ENCODE measurements around the gene AGAP3. TPM values are rescaled to one million over a fixed set of nuclear protein-coding genes. Genes with fewer than 3 reads are reported as not detected.
"Not testable (repeated sequence)": the region's sequence is repeated elsewhere in the genome, so short reads cannot be mapped to it uniquely, and the experiment has no call there.

AGAP3 gene
- 70.7 and 99.7 TPM in 2 replicates for total RNA-seq

- no peak for DNase-seq (ENCODE audit: extremely low read depth, low read depth, low spot score)
Measured at GRCh38 chr7:151085691-151086620, at the start of gene AGAP3. TSS of gene AGAP3 (plus strand) at chr7:151086475. CDS start at chr7:151086742, 267 bp downstream.

DNA sequence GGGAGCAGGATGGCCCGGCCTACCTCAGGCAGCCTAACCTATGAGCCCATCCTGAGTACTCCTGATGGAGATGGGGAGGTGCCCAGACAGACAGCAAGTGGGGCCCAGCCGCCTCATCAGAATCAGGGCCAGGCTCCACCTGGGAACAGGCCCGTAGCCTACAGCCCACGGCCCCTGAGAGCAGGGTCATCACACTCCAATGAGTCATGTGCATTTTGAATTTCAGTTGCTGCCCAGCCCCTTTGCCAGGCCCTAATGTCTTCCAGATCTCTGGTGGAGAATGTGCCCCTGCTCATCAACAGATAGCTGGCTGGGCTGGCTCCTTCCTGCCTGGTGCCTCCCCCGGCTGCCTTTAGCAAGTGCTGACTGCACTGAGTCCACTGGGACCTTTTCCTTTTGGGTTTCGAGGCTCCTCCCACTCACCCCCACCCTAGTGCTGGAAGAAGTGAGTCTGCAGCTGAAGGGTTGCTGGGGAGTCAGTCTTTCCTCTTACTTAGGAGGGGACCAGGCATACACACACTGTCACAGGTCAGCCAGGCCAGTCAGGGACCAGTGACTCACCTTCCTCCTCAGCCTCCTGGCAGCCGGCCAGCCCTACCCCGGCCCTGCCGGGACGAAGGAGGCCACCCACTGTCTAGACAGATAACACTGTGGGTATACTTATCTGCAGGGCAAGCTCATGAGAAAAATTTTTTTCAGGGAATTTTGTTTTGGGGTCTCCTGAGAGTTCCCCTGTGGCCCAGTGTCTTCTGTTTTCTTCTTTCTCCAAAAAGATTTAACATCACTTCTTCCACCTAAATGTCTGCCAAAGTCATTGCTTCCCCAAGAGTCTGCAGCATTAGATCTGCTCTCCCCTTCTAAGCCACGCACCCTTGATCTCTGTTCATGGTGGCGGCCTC is 47.1 kb upstream of the AGAP3 start:
- DNase-seq (ENCODE audit: extremely low read depth, low read depth, low spot score), result no peak

- DNase-seq (ENCODE audit: extremely low read depth, low read depth, low spot score), result no peak
Measured at GRCh38 chr7:151039850-151040548, 46.3 kb upstream of the AGAP3 start.

DNA sequence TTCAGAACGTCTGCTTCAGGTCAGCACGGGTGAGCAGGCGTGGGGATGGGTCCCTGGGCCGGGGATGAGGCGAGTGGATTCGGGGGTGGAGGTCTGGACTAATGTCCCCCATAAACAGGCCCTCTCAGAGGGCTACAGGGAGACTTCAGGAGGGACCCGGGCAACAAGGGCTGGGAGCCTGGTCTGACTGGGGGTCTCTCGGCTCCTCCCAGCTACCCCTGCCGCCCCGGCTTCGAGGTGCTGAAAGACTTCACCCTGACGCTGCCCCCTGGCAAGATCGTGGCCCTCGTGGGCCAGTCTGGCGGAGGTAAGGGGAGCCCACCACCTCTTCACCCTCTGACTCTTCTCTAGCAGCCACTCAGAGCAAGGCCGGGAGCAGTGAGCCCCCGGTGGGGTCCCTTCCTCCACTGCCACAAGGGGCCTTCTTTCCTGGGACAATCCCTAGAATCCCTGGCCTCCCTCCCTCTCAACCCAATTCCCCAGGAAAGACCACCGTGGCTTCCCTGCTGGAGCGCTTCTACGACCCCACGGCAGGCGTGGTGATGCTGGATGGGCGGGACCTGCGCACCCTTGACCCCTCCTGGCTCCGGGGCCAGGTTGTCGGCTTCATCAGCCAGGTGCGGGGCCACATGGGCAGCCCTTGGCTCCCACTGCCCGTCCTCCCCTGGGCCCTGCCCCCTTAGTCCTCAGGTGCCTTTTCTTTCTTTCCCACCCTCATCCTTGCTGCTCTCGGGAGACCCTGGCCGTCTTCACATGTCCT is 45.5 kb upstream of the AGAP3 start:
- DNase-seq (ENCODE audit: extremely low read depth, low read depth, low spot score), result no peak

GRCh38 chr7:151043449-151043848 is 42.8 kb upstream of the AGAP3 start:
- not testable (repeated sequence) for DNase-seq (ENCODE audit: extremely low read depth, low read depth, low spot score)

DNA sequence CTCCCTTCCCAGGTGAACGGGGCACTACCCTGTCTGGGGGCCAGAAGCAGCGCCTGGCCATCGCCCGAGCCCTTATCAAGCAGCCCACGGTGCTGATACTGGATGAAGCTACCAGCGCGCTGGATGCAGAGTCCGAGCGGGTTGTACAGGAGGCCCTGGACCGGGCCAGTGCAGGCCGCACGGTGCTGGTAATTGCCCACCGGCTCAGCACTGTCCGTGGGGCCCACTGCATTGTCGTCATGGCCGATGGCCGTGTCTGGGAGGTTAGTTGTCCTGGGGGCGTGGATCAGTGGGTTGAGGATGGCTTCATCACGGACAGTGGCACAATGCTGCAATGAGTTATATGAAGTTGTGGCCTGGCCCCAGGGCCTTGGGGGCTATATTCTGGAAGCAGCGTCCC is 42.3 kb upstream of the AGAP3 start:
- no peak for DNase-seq (ENCODE audit: extremely low read depth, low read depth, low spot score)

- DNase-seq (ENCODE audit: extremely low read depth, low read depth, low spot score), result no peak
Measured at GRCh38 chr7:151045262-151045661, 41.0 kb upstream of the AGAP3 start.

DNA sequence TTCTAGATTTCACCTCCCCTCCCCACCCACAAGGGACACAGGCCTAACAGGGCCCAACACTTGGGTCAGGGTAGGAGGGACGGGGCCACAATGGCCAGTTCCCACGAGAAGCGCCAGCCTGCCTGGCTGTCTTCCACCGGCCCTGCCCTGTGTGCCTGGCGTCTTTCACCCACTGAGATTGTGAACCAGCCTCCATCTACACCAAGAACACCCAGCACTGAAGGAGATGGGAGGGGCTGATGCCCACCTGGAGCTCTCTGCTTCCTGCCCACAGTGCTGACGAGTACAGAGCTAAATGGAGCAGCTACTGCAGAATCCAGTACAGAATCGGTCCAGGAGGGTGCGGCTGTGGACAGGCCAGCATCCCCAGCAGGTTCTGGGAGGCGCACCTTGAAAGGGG is 40.3 kb upstream of the AGAP3 start:
- no peak for DNase-seq (ENCODE audit: extremely low read depth, low read depth, low spot score)

GRCh38 chr7:151046603-151047573 is 39.4 kb upstream of the AGAP3 start:
- DNase-seq (ENCODE audit: extremely low read depth, low read depth, low spot score), result no peak

GRCh38 chr7:151047976-151048815 is 38.1 kb upstream of the AGAP3 start, which contains the start of gene ASIC3:
TSS of gene ASIC3 (plus strand) at chr7:151048531. CDS start at chr7:151048886, 355 bp downstream.
- DNase-seq (ENCODE audit: extremely low read depth, low read depth, low spot score), result no peak

DNA sequence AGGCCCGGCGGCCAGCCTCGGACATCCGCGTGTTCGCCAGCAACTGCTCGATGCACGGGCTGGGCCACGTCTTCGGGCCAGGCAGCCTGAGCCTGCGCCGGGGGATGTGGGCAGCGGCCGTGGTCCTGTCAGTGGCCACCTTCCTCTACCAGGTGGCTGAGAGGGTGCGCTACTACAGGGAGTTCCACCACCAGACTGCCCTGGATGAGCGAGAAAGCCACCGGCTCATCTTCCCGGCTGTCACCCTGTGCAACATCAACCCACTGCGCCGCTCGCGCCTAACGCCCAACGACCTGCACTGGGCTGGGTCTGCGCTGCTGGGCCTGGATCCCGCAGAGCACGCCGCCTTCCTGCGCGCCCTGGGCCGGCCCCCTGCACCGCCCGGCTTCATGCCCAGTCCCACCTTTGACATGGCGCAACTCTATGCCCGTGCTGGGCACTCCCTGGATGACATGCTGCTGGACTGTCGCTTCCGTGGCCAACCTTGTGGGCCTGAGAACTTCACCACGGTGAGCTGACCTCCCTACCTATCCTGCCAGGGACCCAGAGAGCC is 37.3 kb upstream of the AGAP3 start:
- no peak for DNase-seq (ENCODE audit: extremely low read depth, low read depth, low spot score)

DNA sequence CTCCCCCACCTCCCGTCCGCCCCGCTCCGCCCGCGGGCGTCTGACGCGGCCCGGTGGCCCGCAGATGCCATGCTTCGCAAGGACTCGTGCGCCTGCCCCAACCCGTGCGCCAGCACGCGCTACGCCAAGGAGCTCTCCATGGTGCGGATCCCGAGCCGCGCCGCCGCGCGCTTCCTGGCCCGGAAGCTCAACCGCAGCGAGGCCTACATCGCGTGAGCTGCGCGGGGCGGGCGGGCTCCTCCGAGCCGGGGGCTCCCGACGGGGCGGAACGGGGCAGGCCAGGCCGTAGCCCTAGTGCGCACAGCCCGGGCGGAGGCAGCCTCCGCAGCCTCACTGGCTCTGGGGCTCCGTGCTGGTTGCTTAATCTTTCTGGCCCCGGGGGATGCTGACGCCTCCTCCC is 35.2 kb upstream of the AGAP3 start:
- no peak for DNase-seq (ENCODE audit: extremely low read depth, low read depth, low spot score)

DNA sequence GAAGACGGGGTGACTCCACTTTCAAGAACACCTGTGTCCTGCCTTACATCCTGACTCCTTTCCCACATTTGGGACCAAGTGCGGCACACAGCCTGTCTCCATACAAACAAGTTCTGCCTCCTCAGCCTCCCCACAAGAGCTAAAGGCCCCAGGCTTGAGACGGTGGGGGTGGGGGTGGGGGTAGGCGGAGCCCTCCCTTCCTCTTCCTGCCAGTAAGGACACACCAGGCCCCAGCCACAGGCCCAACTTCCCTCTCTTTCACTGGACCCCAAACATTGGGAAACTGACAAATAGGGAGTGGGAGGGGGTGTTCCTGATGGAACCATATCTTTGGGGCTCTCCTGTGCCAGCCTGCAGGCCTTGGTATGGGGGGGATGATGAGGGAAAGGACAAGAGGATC is 33.2 kb upstream of the AGAP3 start:
- no peak for DNase-seq (ENCODE audit: extremely low read depth, low read depth, low spot score)

- no peak for DNase-seq (ENCODE audit: extremely low read depth, low read depth, low spot score)
Measured at GRCh38 chr7:151053751-151054150, 32.5 kb upstream of the AGAP3 start.

GRCh38 chr7:151056283-151056665 is 30.0 kb upstream of the AGAP3 start:
- DNase-seq (ENCODE audit: extremely low read depth, low read depth, low spot score), result no peak

DNA sequence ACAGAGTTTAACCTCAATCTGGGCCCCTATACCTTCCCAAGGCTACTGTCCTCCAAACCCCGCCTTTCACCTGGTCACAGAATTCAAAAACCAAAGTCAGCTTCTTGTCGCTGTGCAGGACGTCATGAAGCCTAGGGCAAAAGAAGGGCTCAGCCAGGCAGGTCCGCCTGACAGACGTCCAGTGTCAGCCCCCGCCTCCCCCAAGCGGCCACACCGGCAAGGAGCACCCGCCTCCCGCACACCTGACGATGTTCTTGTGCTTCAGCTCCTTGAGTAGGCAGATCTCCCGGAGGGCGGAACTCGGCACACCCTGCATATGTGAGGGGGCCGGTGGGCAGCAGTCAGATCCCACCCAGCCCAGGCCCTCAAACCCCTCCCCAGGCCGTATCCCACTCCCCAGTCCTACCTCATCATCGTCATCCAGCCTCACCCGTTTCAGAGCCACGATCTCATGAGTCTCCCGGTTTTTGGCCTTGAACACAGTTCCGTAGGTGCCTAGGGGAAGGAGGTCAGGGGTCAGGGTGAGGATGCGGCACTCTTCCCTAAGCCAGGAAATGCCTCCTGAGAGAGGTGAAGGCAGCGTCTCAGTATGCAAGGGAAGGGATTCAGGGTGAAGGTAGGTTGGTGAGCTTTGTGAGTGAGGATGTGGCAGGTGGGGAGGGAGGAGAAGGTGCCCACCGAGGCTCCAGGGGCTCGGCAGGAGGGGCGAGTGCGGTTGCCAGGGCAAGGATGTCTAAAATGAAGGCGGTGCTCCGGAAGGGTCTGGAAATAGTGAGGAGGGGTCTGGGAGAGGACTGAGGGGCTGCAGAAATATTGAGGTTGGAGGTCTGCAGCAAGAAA is 29.4 kb upstream of the AGAP3 start:
- DNase-seq (ENCODE audit: extremely low read depth, low read depth, low spot score), result no peak

- no peak for DNase-seq (ENCODE audit: extremely low read depth, low read depth, low spot score)
Measured at GRCh38 chr7:151057506-151057988, 28.7 kb upstream of the AGAP3 start, which contains the start of gene CDK5. TSS of gene CDK5 (minus strand) at chr7:151057897. CDS start at chr7:151057848, 49 bp downstream.
